ENCODE results near the gene LRRC74B.
"Not testable (repeated sequence)": the region's sequence is repeated elsewhere in the genome, so short reads cannot be mapped to it uniquely, and the experiment has no call there.

LRRC74B gene

GRCh38 chr22:21079493-21079892, 33.7 kb downstream of the LRRC74B start:
- H3K27me3 ChIP-seq (ENCODE audit: insufficient read depth, insufficient read length) = no peaks in the 10 kb centered on the region
- H3K4me3 ChIP-seq (ENCODE audit: insufficient read length, low read depth) = no peak overlapping the region
- no peaks in the 10 kb centered on the region for H3K4me1 ChIP-seq (ENCODE audit: insufficient read depth, insufficient read length)
- no peaks in the 10 kb centered on the region for H3K9me3 ChIP-seq (ENCODE audit: insufficient read depth, low read length)
- H3K9ac ChIP-seq (ENCODE audit: insufficient read length, low read depth) = no peak overlapping the region
- H3K36me3 ChIP-seq (ENCODE audit: insufficient read depth, insufficient read length, low read length) = no peaks in the 10 kb centered on the region
- no peak for DNase-seq (ENCODE audit: low read depth, low spot score)
- TF ChIP-seq ZNF274 (IDR thresholded peaks at IDR 0.05; ENCODE audit: low read depth, low read length) (no peak), SUZ12 (IDR thresholded peaks at IDR 0.05; ENCODE audit: extremely low read depth, insufficient read depth, insufficient read length) (no peak), YY1 (IDR thresholded peaks at IDR 0.05; ENCODE audit: insufficient read depth, insufficient read length) (no peak)

GRCh38 chr22:21080435-21081137, 34.8 kb downstream of the LRRC74B start:
- no peak for DNase-seq (ENCODE audit: low read depth, low spot score)
- Histone ChIP-seq H3K27me3 (ENCODE audit: insufficient read depth, insufficient read length) (no peaks in the 10 kb centered on the region), H3K4me3 (ENCODE audit: insufficient read length, low read depth) (no peak overlapping the region), H3K36me3 (ENCODE audit: insufficient read depth, insufficient read length, low read length) (no peaks in the 10 kb centered on the region), H3K9ac (ENCODE audit: insufficient read length, low read depth) (no peak overlapping the region), H3K9me3 (ENCODE audit: insufficient read depth, low read length) (no peaks in the 10 kb centered on the region), H3K4me1 (ENCODE audit: insufficient read depth, insufficient read length) (no peaks in the 10 kb centered on the region)
- TF ChIP-seq ZNF274 (IDR thresholded peaks at IDR 0.05; ENCODE audit: low read depth, low read length) (no peak), YY1 (IDR thresholded peaks at IDR 0.05; ENCODE audit: insufficient read depth, insufficient read length) (no peak), SUZ12 (IDR thresholded peaks at IDR 0.05; ENCODE audit: extremely low read depth, insufficient read depth, insufficient read length) (no peak)

- Histone ChIP-seq H3K36me3 (ENCODE audit: insufficient read depth, insufficient read length, low read length) (no peaks in the 10 kb centered on the region), H3K4me3 (ENCODE audit: insufficient read length, low read depth) (no peak overlapping the region), H3K4me1 (ENCODE audit: insufficient read depth, insufficient read length) (no peaks in the 10 kb centered on the region), H3K9me3 (ENCODE audit: insufficient read depth, low read length) (no peaks in the 10 kb centered on the region), H3K9ac (ENCODE audit: insufficient read length, low read depth) (no peak overlapping the region), H3K27me3 (ENCODE audit: insufficient read depth, insufficient read length) (no peaks in the 10 kb centered on the region)
- DNase-seq (ENCODE audit: low read depth, low spot score) = no peak
- TF ChIP-seq YY1 (IDR thresholded peaks at IDR 0.05; ENCODE audit: insufficient read depth, insufficient read length) = no peak
- no peak for TF ChIP-seq SUZ12 (IDR thresholded peaks at IDR 0.05; ENCODE audit: extremely low read depth, insufficient read depth, insufficient read length)
- no peak for TF ChIP-seq ZNF274 (IDR thresholded peaks at IDR 0.05; ENCODE audit: low read depth, low read length)
Measured at GRCh38 chr22:21082248-21082647, 36.5 kb downstream of the LRRC74B start.

GRCh38 chr22:21087119-21087518, 41.4 kb downstream of the LRRC74B start:
- TF ChIP-seq YY1 (IDR thresholded peaks at IDR 0.05; ENCODE audit: insufficient read depth, insufficient read length) = no peak
- TF ChIP-seq ZNF274 (IDR thresholded peaks at IDR 0.05; ENCODE audit: low read depth, low read length) = no peak
- no peak for TF ChIP-seq SUZ12 (IDR thresholded peaks at IDR 0.05; ENCODE audit: extremely low read depth, insufficient read depth, insufficient read length)
- Histone ChIP-seq H3K9ac (ENCODE audit: insufficient read length, low read depth) (no peak overlapping the region), H3K4me3 (ENCODE audit: insufficient read length, low read depth) (no peak overlapping the region), H3K4me1 (ENCODE audit: insufficient read depth, insufficient read length) (no peaks in the 10 kb centered on the region), H3K36me3 (ENCODE audit: insufficient read depth, insufficient read length, low read length) (no peaks in the 10 kb centered on the region), H3K9me3 (ENCODE audit: insufficient read depth, low read length) (no peaks in the 10 kb centered on the region), H3K27me3 (ENCODE audit: insufficient read depth, insufficient read length) (no peaks in the 10 kb centered on the region)
- no peak for DNase-seq (ENCODE audit: low read depth, low spot score)

GRCh38 chr22:21087926-21088325, 42.2 kb downstream of the LRRC74B start:
- not testable (repeated sequence) for H3K27me3 ChIP-seq (ENCODE audit: insufficient read depth, insufficient read length); DNase-seq (ENCODE audit: low read depth, low spot score); H3K9me3 ChIP-seq (ENCODE audit: insufficient read depth, low read length); H3K9ac ChIP-seq (ENCODE audit: insufficient read length, low read depth); H3K4me3 ChIP-seq (ENCODE audit: insufficient read length, low read depth); H3K36me3 ChIP-seq (ENCODE audit: insufficient read depth, insufficient read length, low read length); H3K4me1 ChIP-seq (ENCODE audit: insufficient read depth, insufficient read length)

- H3K9me3 ChIP-seq (ENCODE audit: insufficient read depth, low read length); H3K4me3 ChIP-seq (ENCODE audit: insufficient read length, low read depth); H3K36me3 ChIP-seq (ENCODE audit: insufficient read depth, insufficient read length, low read length); H3K9ac ChIP-seq (ENCODE audit: insufficient read length, low read depth); H3K4me1 ChIP-seq (ENCODE audit: insufficient read depth, insufficient read length); DNase-seq (ENCODE audit: low read depth, low spot score); H3K27me3 ChIP-seq (ENCODE audit: insufficient read depth, insufficient read length): not testable (repeated sequence)
Measured at GRCh38 chr22:21091220-21091619, 45.5 kb downstream of the LRRC74B start.

GRCh38 chr22:21092797-21093554, 47.2 kb downstream of the LRRC74B start:
- no peaks in the 10 kb centered on the region for H3K36me3 ChIP-seq (ENCODE audit: insufficient read depth, insufficient read length, low read length)
- no peak overlapping the region for H3K9ac ChIP-seq (ENCODE audit: insufficient read length, low read depth)
- TF ChIP-seq ZNF274 (IDR thresholded peaks at IDR 0.05; ENCODE audit: low read depth, low read length) (no peak), YY1 (IDR thresholded peaks at IDR 0.05; ENCODE audit: insufficient read depth, insufficient read length) (no peak), SUZ12 (IDR thresholded peaks at IDR 0.05; ENCODE audit: extremely low read depth, insufficient read depth, insufficient read length) (no peak)
- no peak for DNase-seq (ENCODE audit: low read depth, low spot score)
- H3K4me1 ChIP-seq (ENCODE audit: insufficient read depth, insufficient read length) = no peaks in the 10 kb centered on the region
- H3K4me3 ChIP-seq (ENCODE audit: insufficient read length, low read depth) = no peak overlapping the region
- H3K9me3 ChIP-seq (ENCODE audit: insufficient read depth, low read length) = no peaks in the 10 kb centered on the region
- no peaks in the 10 kb centered on the region for H3K27me3 ChIP-seq (ENCODE audit: insufficient read depth, insufficient read length)

GRCh38 chr22:21093555-21094137, 47.9 kb downstream of the LRRC74B start:
- H3K9ac ChIP-seq (ENCODE audit: insufficient read length, low read depth); H3K9me3 ChIP-seq (ENCODE audit: insufficient read depth, low read length); H3K4me3 ChIP-seq (ENCODE audit: insufficient read length, low read depth); H3K27me3 ChIP-seq (ENCODE audit: insufficient read depth, insufficient read length); DNase-seq (ENCODE audit: low read depth, low spot score); H3K4me1 ChIP-seq (ENCODE audit: insufficient read depth, insufficient read length); H3K36me3 ChIP-seq (ENCODE audit: insufficient read depth, insufficient read length, low read length): not testable (repeated sequence)
